ENCODE data around the gene NFATC2.

Gene NFATC2

DNA sequence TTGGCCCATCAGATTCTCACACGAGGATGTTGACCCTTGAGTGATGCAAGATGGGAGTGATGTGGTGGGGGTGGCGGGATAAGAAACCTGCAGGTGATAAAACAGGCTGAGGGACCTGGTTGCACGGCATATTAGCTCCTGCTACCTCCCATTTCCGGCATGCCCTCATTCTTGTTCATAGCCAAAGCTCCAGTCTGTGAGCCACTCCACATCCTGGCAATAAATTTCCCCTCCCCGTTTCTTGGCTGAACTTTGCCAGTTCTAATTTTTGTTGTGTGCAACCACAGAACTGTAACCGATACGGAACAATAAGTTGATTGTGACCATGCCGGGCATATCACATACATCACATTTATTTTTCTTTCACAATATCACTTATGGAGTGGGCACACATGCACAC is 41.6 kb upstream of the NFATC2 start:
- no peaks in the 10 kb centered on the region for H3K79me2 ChIP-seq (ENCODE audit: insufficient read depth, low read length)
- no peak overlapping the region for H3K4me3 ChIP-seq (ENCODE audit: insufficient read depth, low read length, poor library complexity, severe bottlenecking)
- no peaks in the 10 kb centered on the region for H3K9me2 ChIP-seq (replicated peaks; ENCODE audit: insufficient read depth, low read length)
- no peaks in the 10 kb centered on the region for H3K36me3 ChIP-seq (ENCODE audit: low read length)
- no peak overlapping the region for H3K27ac ChIP-seq (ENCODE audit: low read depth, low read length)
- no peaks in the 10 kb centered on the region for H3K9me3 ChIP-seq (ENCODE audit: insufficient read depth, low read length)
- H3K9ac ChIP-seq (ENCODE audit: low read length), result no peak overlapping the region
- H2AFZ ChIP-seq (ENCODE audit: low read depth, low read length, severe bottlenecking), result no peak overlapping the region
- H3K27me3 ChIP-seq (ENCODE audit: low read length), result no peaks in the 10 kb centered on the region
- no peaks in the 10 kb centered on the region for H4K20me1 ChIP-seq (ENCODE audit: low read depth, low read length)
- no peak for TF ChIP-seq CTCF (IDR thresholded peaks at IDR 0.05; ENCODE audit: insufficient read depth, low read length, poor library complexity, severe bottlenecking)
- no peak for TF ChIP-seq EZH2phosphoT487 (conservative IDR thresholded peaks at IDR 0.05; ENCODE audit: low read length)
- H3K4me2 ChIP-seq (ENCODE audit: low read depth, low read length, poor library complexity, severe bottlenecking), result no peak overlapping the region
- peaks cover 6% of the 10 kb centered on the region; the same call in 1 of the 2 replicates for H3F3A ChIP-seq (ENCODE audit: insufficient read depth)

DNA sequence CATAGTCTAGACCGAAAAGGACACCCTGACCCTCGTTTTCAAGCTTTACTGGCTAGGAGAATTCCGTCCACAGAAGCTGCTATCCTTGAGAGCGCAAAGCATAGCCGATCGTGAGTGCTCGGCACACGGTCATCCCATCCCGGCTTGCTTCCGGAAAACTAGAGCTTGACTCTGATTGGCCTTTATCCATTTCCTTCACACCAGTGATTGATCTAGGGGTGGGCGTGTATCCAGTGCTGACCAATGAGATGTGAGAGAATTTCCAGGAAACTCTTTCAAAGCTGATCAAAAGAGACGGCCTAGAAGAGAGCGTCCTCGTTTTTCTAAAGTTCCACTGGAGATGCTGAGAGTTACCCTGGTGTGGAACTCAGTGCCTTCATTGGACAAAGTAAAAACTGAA is 41.0 kb upstream of the NFATC2 start:
- H3K79me2 ChIP-seq (ENCODE audit: insufficient read depth, low read length), result no peaks in the 10 kb centered on the region
- H3K9ac ChIP-seq (ENCODE audit: low read length), result no peak overlapping the region
- no peak overlapping the region for H2AFZ ChIP-seq (ENCODE audit: low read depth, low read length, severe bottlenecking)
- H3K36me3 ChIP-seq (ENCODE audit: low read length), result no peaks in the 10 kb centered on the region
- H3K27ac ChIP-seq (ENCODE audit: low read depth, low read length), result no peak overlapping the region
- peaks cover 6% of the 10 kb centered on the region; the same call in 1 of the 2 replicates for H3F3A ChIP-seq (ENCODE audit: insufficient read depth)
- H3K9me2 ChIP-seq (replicated peaks; ENCODE audit: insufficient read depth, low read length), result no peaks in the 10 kb centered on the region
- no peak overlapping the region for H3K4me2 ChIP-seq (ENCODE audit: low read depth, low read length, poor library complexity, severe bottlenecking)
- TF ChIP-seq CTCF (IDR thresholded peaks at IDR 0.05; ENCODE audit: insufficient read depth, low read length, poor library complexity, severe bottlenecking), result no peak
- no peak for TF ChIP-seq EZH2phosphoT487 (conservative IDR thresholded peaks at IDR 0.05; ENCODE audit: low read length)
- H3K9me3 ChIP-seq (ENCODE audit: insufficient read depth, low read length), result no peaks in the 10 kb centered on the region
- H4K20me1 ChIP-seq (ENCODE audit: low read depth, low read length), result no peaks in the 10 kb centered on the region
- H3K27me3 ChIP-seq (ENCODE audit: low read length), result no peaks in the 10 kb centered on the region
- H3K4me3 ChIP-seq (ENCODE audit: insufficient read depth, low read length, poor library complexity, severe bottlenecking), result no peak overlapping the region

DNA sequence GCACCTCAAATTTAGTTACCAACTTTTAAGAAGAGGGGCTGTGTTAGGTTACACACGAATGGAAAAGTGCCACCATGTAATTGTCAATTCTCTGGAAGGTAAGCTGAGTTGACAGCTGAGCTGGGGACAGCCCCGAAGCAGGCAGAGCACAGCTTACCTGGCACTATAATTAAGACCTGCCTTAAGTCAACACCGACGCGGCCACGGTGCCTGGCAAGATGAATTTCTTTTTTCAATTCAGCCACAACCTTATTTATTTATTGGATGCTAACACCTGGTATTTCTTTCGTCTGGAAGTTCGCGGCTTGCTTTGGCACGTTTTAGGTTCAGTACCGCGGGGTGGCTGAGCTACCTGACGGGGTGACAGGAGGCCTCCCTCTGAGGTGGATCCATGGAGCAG is 40.6 kb upstream of the NFATC2 start:
- peaks cover 6% of the 10 kb centered on the region; the same call in 1 of the 2 replicates for H3F3A ChIP-seq (ENCODE audit: insufficient read depth)
- no peaks in the 10 kb centered on the region for H4K20me1 ChIP-seq (ENCODE audit: low read depth, low read length)
- no peaks in the 10 kb centered on the region for H3K9me2 ChIP-seq (replicated peaks; ENCODE audit: insufficient read depth, low read length)
- no peak overlapping the region for H3K4me2 ChIP-seq (ENCODE audit: low read depth, low read length, poor library complexity, severe bottlenecking)
- H3K9me3 ChIP-seq (ENCODE audit: insufficient read depth, low read length), result no peaks in the 10 kb centered on the region
- H3K27me3 ChIP-seq (ENCODE audit: low read length), result no peaks in the 10 kb centered on the region
- no peak overlapping the region for H2AFZ ChIP-seq (ENCODE audit: low read depth, low read length, severe bottlenecking)
- no peak overlapping the region for H3K27ac ChIP-seq (ENCODE audit: low read depth, low read length)
- H3K79me2 ChIP-seq (ENCODE audit: insufficient read depth, low read length), result no peaks in the 10 kb centered on the region
- no peak overlapping the region for H3K9ac ChIP-seq (ENCODE audit: low read length)
- no peaks in the 10 kb centered on the region for H3K36me3 ChIP-seq (ENCODE audit: low read length)
- no peak for TF ChIP-seq EZH2phosphoT487 (conservative IDR thresholded peaks at IDR 0.05; ENCODE audit: low read length)
- no peak for TF ChIP-seq CTCF (IDR thresholded peaks at IDR 0.05; ENCODE audit: insufficient read depth, low read length, poor library complexity, severe bottlenecking)
- no peak overlapping the region for H3K4me3 ChIP-seq (ENCODE audit: insufficient read depth, low read length, poor library complexity, severe bottlenecking)

Measured in SU-DHL-6 (cell line).